GM12878 (cell line): ENCODE results near the gene SYK. TPM values are rescaled to one million over a fixed set of nuclear protein-coding genes. Genes with fewer than 3 reads are reported as not detected.

Source experiments
- ATAC-seq: fragments of 200-7000 bp; cut with Tn5 transposase; 3 replicates; pipeline ENCODE4 v1.9.1; 2020; ENCODE audit warnings: mild to moderate bottlenecking, moderate library complexity
- BruUV-seq: library from RNA; stranded (reverse); fragments of 400-500 nt; replicated peaks from 2 replicates; lab custom pipeline; 2021; lab: Mats Ljungman, UMichigan
- CTCF ChIA-PET: fragments of 300-600 bp; sonication (Branson Sonifier 250); formaldehyde crosslinking; extraction: SDS; loops from one replicate; lab custom pipeline; 2021; ENCODE audit warnings: inconsistent platforms; lab: Yijun Ruan, JAX
- POLR2A ChIA-PET: fragments of 350-600 bp; formaldehyde crosslinking; extraction: SDS; loops from one replicate; lab custom pipeline; 2021; ENCODE audit warnings: inconsistent platforms; lab: Charles Lee
- RAD21 ChIA-PET: fragments of 300-600 bp; sonication (Branson Sonifier 250); formaldehyde crosslinking; loops from one replicate; lab custom pipeline; 2023; ENCODE audit warnings: antibody characterized with exemption; ENCODE audit not compliant: unreplicated experiment; lab: Charles Lee
- SMC1A ChIA-PET: fragments of 300-600 bp; sonication (Branson Sonifier 250); formaldehyde crosslinking; loops from one replicate; lab custom pipeline; 2023; ENCODE audit not compliant: unreplicated experiment, uncharacterized antibody; lab: Charles Lee
- DNase-seq: peaks from one replicate; pipeline ENCODE4 v3.0.0-alpha.2; 2011; ENCODE audit warnings: low read depth, low spot score
- FAIRE-seq: peaks from 3 replicates; lab custom pipeline; 2011; peaks lifted over from hg19 to GRCh38; lab: Jason Lieb, UNC
- H2AFZ ChIP-seq: 2 replicates; pipeline ENCODE4 v1.6.0; 2011; ENCODE audit warnings: low read depth, low read length, control low read depth; ENCODE audit not compliant: control insufficient read depth
- H3K27ac ChIP-seq: 2 replicates; pipeline ENCODE4 v1.5.1; 2011; ENCODE audit warnings: control low read depth; ENCODE audit not compliant: control insufficient read depth, insufficient read depth
- H3K27me3 ChIP-seq, 2 experiments: replicated peaks in 1 of 2; 2 replicates each; pipeline versions ENCODE4 v1.6.0 to v1.6.1; 2011; ENCODE audit warnings: low read length in 1 of 2; ENCODE audit not compliant: control insufficient read depth in 2 of 2, insufficient read depth in 2 of 2
- H3K36me3 ChIP-seq, 2 experiments: 2 replicates each; pipeline ENCODE4 v1.5.1; 2011; ENCODE audit warnings: low read length in 1 of 2; ENCODE audit not compliant: control insufficient read depth in 2 of 2, insufficient read depth in 2 of 2
- H3K4me1 ChIP-seq: 2 replicates; pipeline ENCODE4 v1.6.1; 2011; ENCODE audit warnings: mild to moderate bottlenecking, low read length, moderate library complexity, mixed read lengths; ENCODE audit not compliant: control insufficient read depth, insufficient read depth
- H3K4me2 ChIP-seq: 2 replicates; pipeline ENCODE4 v1.6.0; 2011; ENCODE audit warnings: control low read depth; ENCODE audit not compliant: control insufficient read depth, insufficient read depth
- H3K4me3 ChIP-seq: fragments of 200-600 bp; sonication (generic); 2 replicates; pipeline ENCODE4 v1.5.1; 2016
- H3K79me2 ChIP-seq: 2 replicates; pipeline ENCODE4 v1.6.0; 2011; ENCODE audit warnings: low read length; ENCODE audit not compliant: control insufficient read depth, insufficient read depth
- H3K9ac ChIP-seq: 2 replicates; pipeline ENCODE4 v1.8.0; 2011; ENCODE audit warnings: low read length, control low read depth, mixed read lengths; ENCODE audit not compliant: control insufficient read depth, insufficient read depth
- H3K9me3 ChIP-seq: replicated peaks from 3 replicates; pipeline ENCODE4 v1.5.1; 2011; ENCODE audit warnings: mild to moderate bottlenecking, low read length; ENCODE audit not compliant: control insufficient read depth, insufficient read depth
- H4K20me1 ChIP-seq: 2 replicates; pipeline ENCODE4 v1.6.0; 2011; ENCODE audit not compliant: control insufficient read depth, insufficient read depth
- CTCF ChIP-seq, 3 experiments: IDR thresholded peaks in 2 of 3; conservative IDR thresholded peaks in 1 of 3; 2 replicates each; pipeline ENCODE4 v1.5.1; 2011; ENCODE audit warnings: low read depth in 3 of 3, low read length in 3 of 3, mild to moderate bottlenecking in 3 of 3, control low read depth in 2 of 3, moderate library complexity in 2 of 3, inconsistent platforms in 1 of 3, mixed read lengths in 1 of 3; ENCODE audit not compliant: control insufficient read depth in 2 of 3, insufficient read depth in 1 of 3; ENCODE audit errors: extremely low read depth in 1 of 3
- KAT2A ChIP-seq: conservative IDR thresholded peaks from 2 replicates; pipeline ENCODE4 v1.6.1; 2011; ENCODE audit warnings: low read depth, low read length; ENCODE audit not compliant: control insufficient read depth
- NFIC ChIP-seq: IDR thresholded peaks from 2 replicates; pipeline ENCODE4 v1.6.1; 2012; ENCODE audit warnings: low read depth, mild to moderate bottlenecking, inconsistent platforms, low read length, moderate library complexity
- WGBS: methylation state at CpG from one replicate; pipeline ENCODE4 v1.1.6; 2016; ENCODE audit warnings: low lambda C conversion rate; ENCODE audit not compliant: insufficient replicate concordance, insufficient coverage; ENCODE audit errors: missing lambda C conversion rate; 5-methylcytosine and 5-hydroxymethylcytosine counted together
- in situ Hi-C: fragments of 300-500 bp; cut with MboI; formaldehyde crosslinking; loops from 9 replicates; pipeline ENCODE4 v1.14.3; 2018; ENCODE audit warnings: mixed read lengths
- intact Hi-C: fragments of 100-400 bp; cut with micrococcal nuclease; formaldehyde crosslinking; loops from one replicate; pipeline ENCODE4 v1.14.2; 2022; ENCODE audit not compliant: unreplicated experiment
- polyA plus RNA-seq, 11 experiments: library from polyadenylated mRNA; depleted of rRNA in 4 of 11; unstranded in 6 of 11; stranded (reverse) in 5 of 11; fragments of >200 nt; fragmentation: Nextera tagmentation in 4 of 11; fragmentation: Illumina TruSeq in 1 of 11; extraction: Ambion mirVana in 4 of 11; extraction: Trizol in 1 of 11; gene quantifications; 1 replicate in 1 of 11; 2 replicates in 10 of 11; pipeline versions ENCODE4 v1.2.1 to v1.2.3, GENCODE V29; 2011 to 2016; ENCODE audit warnings: inconsistent platforms in 2 of 11, missing spikeins in 2 of 11, low read depth in 1 of 11
- total RNA-seq, 4 experiments: library from RNA; depleted of rRNA in 3 of 4; stranded (reverse); fragments of >200 nt in 3 of 4; fragmentation: Illumina TruSeq in 1 of 4; extraction: Trizol in 1 of 4; gene quantifications; 2 replicates each; pipeline versions ENCODE4 v1.2.1 to v1.2.3, GENCODE V29; 2013 to 2021
- TF ChIP-seq, protein P1 (sequence below): IDR thresholded peaks from 2 replicates; pipeline ENCODE4 v1.6.1; 2011; ENCODE audit warnings: low read depth, low read length, improper control_type of control experiment, borderline replicate concordance
- TF ChIP-seq, protein P2 (sequence below): fragments of 450-650 bp; IDR thresholded peaks from 2 replicates; pipeline ENCODE4 v1.6.1; 2017; ENCODE audit warnings: low read depth, mild to moderate bottlenecking, moderate library complexity

Gene SYK
- total and polyA plus RNA-seq, 10 of the 15 experiments (the other 5 are each of a cell fraction or from before 2014, with no cell fraction given), result 6.5 to 135 (median 68.8) TPM

DNA sequence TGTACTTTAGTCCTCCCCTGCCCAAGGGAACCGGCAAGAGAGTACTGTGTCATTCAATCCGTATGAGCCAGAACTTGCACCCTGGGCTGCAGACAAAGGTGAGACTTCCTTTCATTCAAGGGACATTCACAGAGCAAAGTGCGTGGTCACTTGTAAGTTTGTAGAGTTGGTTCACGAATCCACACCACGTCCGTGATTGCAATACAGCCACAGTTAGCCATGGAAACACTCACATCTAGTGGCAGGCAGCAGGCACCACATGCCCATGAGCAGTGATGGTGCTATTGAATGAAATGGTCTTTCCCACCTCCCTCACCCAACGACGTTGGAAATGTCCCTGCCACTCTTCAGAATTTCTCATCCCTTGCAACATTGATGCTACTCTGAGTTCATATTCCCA is 72.6 kb downstream of the SYK start:
- no peak overlapping the region for H3K9ac ChIP-seq
- POLR2A ChIA-PET, result no interaction called here
- no peaks in the 10 kb centered on the region for H3K4me1 ChIP-seq
- RAD21 ChIA-PET, result no interaction called here
- CTCF ChIA-PET, result no interaction called here
- no peaks in the 10 kb centered on the region for H3K9me3 ChIP-seq
- no peak overlapping the region for H3K4me2 ChIP-seq
- no peak for FAIRE-seq
- H4K20me1 ChIP-seq, result no peaks in the 10 kb centered on the region
- no peak overlapping the region for H3K27ac ChIP-seq
- in situ Hi-C loops (loop anchor here (5.0 to 25.0 kb wide), 2 partner anchors 647 to 1287 kb away; no protein-coding TSS in a partner anchor), intact Hi-C loops (loop anchor here (5.0 kb wide), 1 partner anchor 732 kb away; no protein-coding TSS in a partner anchor)
- no TSS peak for BruUV-seq
- no peak overlapping the region for H2AFZ ChIP-seq
- peaks cover 0 to 9% of the 10 kb centered on the region in 2 experiments; a peak in 3 of 4 replicates for H3K36me3 ChIP-seq
- WGBS, result 81% methylated on average over 8 of the region's 8 CpGs
- no peak overlapping the region for H3K4me3 ChIP-seq
- H3K79me2 ChIP-seq, result no peaks in the 10 kb centered on the region
- SMC1A ChIA-PET, result no interaction called here
- ATAC-seq, result no peak
- DNase-seq, result no peak
- TF ChIP-seq CTCF (IDR thresholded peaks at IDR 0.05 in 2 of 3, conservative IDR thresholded peaks at IDR 0.05 in 1 of 3; ENCODE audit: control insufficient read depth in 2 of 3, extremely low read depth in 1 of 3, insufficient read depth in 1 of 3, low read depth in 3 of 3, low read length in 3 of 3), result peak in 2 of 3 experiments; percentile 1 to 6; a peak in 1 of 6 replicates
- TF ChIP-seq, protein P1, sequence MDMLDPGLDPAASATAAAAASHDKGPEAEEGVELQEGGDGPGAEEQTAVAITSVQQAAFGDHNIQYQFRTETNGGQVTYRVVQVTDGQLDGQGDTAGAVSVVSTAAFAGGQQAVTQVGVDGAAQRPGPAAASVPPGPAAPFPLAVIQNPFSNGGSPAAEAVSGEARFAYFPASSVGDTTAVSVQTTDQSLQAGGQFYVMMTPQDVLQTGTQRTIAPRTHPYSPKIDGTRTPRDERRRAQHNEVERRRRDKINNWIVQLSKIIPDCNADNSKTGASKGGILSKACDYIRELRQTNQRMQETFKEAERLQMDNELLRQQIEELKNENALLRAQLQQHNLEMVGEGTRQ, result no peak
- TF ChIP-seq, all 136 proteins: peak for 1
- no peaks in the 10 kb centered on the region for H3K27me3 ChIP-seq

DNA sequence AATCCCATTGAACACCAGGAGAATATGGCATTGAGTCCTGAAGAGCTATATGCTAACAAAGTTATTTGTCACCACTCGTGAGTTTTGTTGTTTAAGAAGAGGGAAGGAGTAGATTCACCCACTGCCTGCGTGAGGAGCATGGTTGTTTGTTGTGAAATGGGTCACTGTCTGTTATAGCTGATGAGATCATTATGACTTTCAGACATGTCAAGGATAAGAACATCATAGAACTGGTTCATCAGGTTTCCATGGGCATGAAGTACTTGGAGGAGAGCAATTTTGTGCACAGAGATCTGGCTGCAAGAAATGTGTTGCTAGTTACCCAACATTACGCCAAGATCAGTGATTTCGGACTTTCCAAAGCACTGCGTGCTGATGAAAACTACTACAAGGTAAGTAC is 76.9 kb downstream of the SYK start:
- H3K36me3 ChIP-seq, result peaks cover 13 to 14% of the 10 kb centered on the region in 2 experiments; a peak in 3 of 4 replicates
- DNase-seq, result no peak
- intact Hi-C loops (no loop called here), in situ Hi-C loops (no loop called here)
- TF ChIP-seq, protein P2, sequence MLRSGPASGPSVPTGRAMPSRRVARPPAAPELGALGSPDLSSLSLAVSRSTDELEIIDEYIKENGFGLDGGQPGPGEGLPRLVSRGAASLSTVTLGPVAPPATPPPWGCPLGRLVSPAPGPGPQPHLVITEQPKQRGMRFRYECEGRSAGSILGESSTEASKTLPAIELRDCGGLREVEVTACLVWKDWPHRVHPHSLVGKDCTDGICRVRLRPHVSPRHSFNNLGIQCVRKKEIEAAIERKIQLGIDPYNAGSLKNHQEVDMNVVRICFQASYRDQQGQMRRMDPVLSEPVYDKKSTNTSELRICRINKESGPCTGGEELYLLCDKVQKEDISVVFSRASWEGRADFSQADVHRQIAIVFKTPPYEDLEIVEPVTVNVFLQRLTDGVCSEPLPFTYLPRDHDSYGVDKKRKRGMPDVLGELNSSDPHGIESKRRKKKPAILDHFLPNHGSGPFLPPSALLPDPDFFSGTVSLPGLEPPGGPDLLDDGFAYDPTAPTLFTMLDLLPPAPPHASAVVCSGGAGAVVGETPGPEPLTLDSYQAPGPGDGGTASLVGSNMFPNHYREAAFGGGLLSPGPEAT, result no peak
- no peak for TF ChIP-seq KAT2A
- no peak for TF ChIP-seq NFIC
- FAIRE-seq, result no peak
- no peak overlapping the region for H3K9ac ChIP-seq
- no peaks in the 10 kb centered on the region; the same call in 2 of the 3 replicates for H3K9me3 ChIP-seq
- no peaks in the 10 kb centered on the region for H4K20me1 ChIP-seq
- CTCF ChIA-PET, result interaction anchor here (1.2 to 1.9 kb wide), 2 partner anchors 9 to 103 kb away, joined by 3 to 7 read pairs; no protein-coding TSS in a partner anchor
- SMC1A ChIA-PET, result no interaction called here
- no peak overlapping the region for H3K27ac ChIP-seq
- H3K4me2 ChIP-seq, result no peak overlapping the region
- WGBS, result 88% methylated on average over 4 of the region's 5 CpGs
- POLR2A ChIA-PET, result no interaction called here
- no TSS peak for BruUV-seq
- H2AFZ ChIP-seq, result no peak overlapping the region
- H3K79me2 ChIP-seq, result no peaks in the 10 kb centered on the region
- RAD21 ChIA-PET, result no interaction called here
- no peak overlapping the region for H3K4me3 ChIP-seq
- no peak for ATAC-seq
- H3K27me3 ChIP-seq, result no peaks in the 10 kb centered on the region
- peaks cover 15% of the 10 kb centered on the region for H3K4me1 ChIP-seq
